Activated T-helper 1 cell treated with anti-CD3 and anti-CD28 coated beads, Interleukin-12 subunit alpha, Interleukin-12 subunit beta, Interleukin-2, Interleukin-4 antibody, amounts not matched to agents 30 ng/mL and 10 ng/mL and 1 ng/mL, durations not matched to agents 14 hours and 24 hours and 36 hours (primary cell): ENCODE data around the gene RBM26. TPM values are rescaled to one million over a fixed set of nuclear protein-coding genes. Genes with fewer than 3 reads are reported as not detected.

ENCODE experiments used
- DNase-seq: peaks from one replicate; pipeline ENCODE4 v3.0.0; 2021; ENCODE audit warnings: low spot score
- H3K27ac Mint-ChIP-seq: one replicate; pipeline ENCODE4 v1.8.0; 2021; ENCODE audit warnings: mild to moderate bottlenecking, mixed read lengths
- H3K27me3 Mint-ChIP-seq: one replicate; pipeline ENCODE4 v1.8.0; 2022; ENCODE audit warnings: mild to moderate bottlenecking, moderate library complexity, mixed read lengths; ENCODE audit not compliant: insufficient read depth
- H3K36me3 Mint-ChIP-seq: one replicate; pipeline ENCODE4 v1.8.0; 2021; ENCODE audit warnings: low read depth, mixed read lengths
- H3K4me1 Mint-ChIP-seq: one replicate; pipeline ENCODE4 v1.8.0; 2021; ENCODE audit warnings: low read depth, mixed read lengths
- H3K4me3 Mint-ChIP-seq: one replicate; pipeline ENCODE4 v1.8.0; 2021; ENCODE audit warnings: mild to moderate bottlenecking, moderate library complexity, mixed read lengths
- H3K9me3 Mint-ChIP-seq: one replicate; pipeline ENCODE4 v1.8.0; 2021; ENCODE audit warnings: mixed read lengths
- intact Hi-C: fragments of 100-400 bp; cut with micrococcal nuclease; formaldehyde crosslinking; loops from one replicate; pipeline ENCODE4 v1.15.1; 2024
- total RNA-seq: library from RNA; stranded (reverse); gene quantifications from 2 replicates; pipeline ENCODE4 v1.2.3, GENCODE V29; 2022

The RBM26 gene
- total RNA-seq, 1 donor from 2014 or later: 99.3 TPM

- H3K27me3 Mint-ChIP-seq: no peaks in the 10 kb centered on the region
- H3K36me3 Mint-ChIP-seq: peaks cover 10% of the 10 kb centered on the region
- no peak overlapping the region for H3K27ac Mint-ChIP-seq
- no peak overlapping the region for H3K4me3 Mint-ChIP-seq
- peaks cover 5% of the 10 kb centered on the region for H3K4me1 Mint-ChIP-seq
- intact Hi-C loops: no loop called here
- H3K9me3 Mint-ChIP-seq: no peaks in the 10 kb centered on the region
- no peak for DNase-seq
Observed at GRCh38 chr13:79413521-79413920, 7.5 kb upstream of the RBM26 start.

GRCh38 chr13:79409828-79410227 is 3.8 kb upstream of the RBM26 start:
- Mint-ChIP-seq H3K36me3 (peaks cover 7% of the 10 kb centered on the region), H3K27ac (no peak overlapping the region), H3K4me1 (peaks cover 24% of the 10 kb centered on the region), H3K9me3 (no peaks in the 10 kb centered on the region), H3K27me3 (no peaks in the 10 kb centered on the region), H3K4me3 (no peak overlapping the region)
- no peak for DNase-seq
- intact Hi-C loops: loop anchor here (5.0 to 10.0 kb wide), 2 partner anchors 753 to 925 kb away; partner anchors contain the start of gene OBI1

- no peaks in the 10 kb centered on the region for H3K27me3 Mint-ChIP-seq
- peaks cover 10% of the 10 kb centered on the region for H3K36me3 Mint-ChIP-seq
- intact Hi-C loops: loop anchor here (5.0 to 10.0 kb wide), 2 partner anchors 750 to 927 kb away; partner anchors contain the start of gene OBI1
- H3K9me3 Mint-ChIP-seq: no peaks in the 10 kb centered on the region
- no peak for DNase-seq
- H3K4me1 Mint-ChIP-seq: peaks cover 24% of the 10 kb centered on the region
- peak overlapping the region; percentile 92 for H3K4me3 Mint-ChIP-seq
- peak overlapping the region; percentile 97 for H3K27ac Mint-ChIP-seq
Observed at GRCh38 chr13:79407349-79407979, 1.4 kb upstream of the RBM26 start.

GRCh38 chr13:79406597-79406908 is 498 bp upstream of the RBM26 start:
- H3K9me3 Mint-ChIP-seq: no peaks in the 10 kb centered on the region
- H3K27ac Mint-ChIP-seq: peak overlapping the region; percentile 97
- H3K4me3 Mint-ChIP-seq: peak overlapping the region; percentile 92
- H3K4me1 Mint-ChIP-seq: peaks cover 24% of the 10 kb centered on the region
- no peaks in the 10 kb centered on the region for H3K27me3 Mint-ChIP-seq
- peaks cover 12% of the 10 kb centered on the region for H3K36me3 Mint-ChIP-seq
- no peak for DNase-seq
- intact Hi-C loops: loop anchor here (1.0 to 10.0 kb wide), 8 partner anchors 18 to 928 kb away; partner anchors contain the start of genes NDFIP2 and OBI1

- no peak for DNase-seq
- Mint-ChIP-seq H3K9me3 (no peaks in the 10 kb centered on the region), H3K4me1 (peaks cover 24% of the 10 kb centered on the region), H3K27me3 (no peaks in the 10 kb centered on the region), H3K27ac (no peak overlapping the region), H3K36me3 (peaks cover 21% of the 10 kb centered on the region), H3K4me3 (no peak overlapping the region)
- intact Hi-C loops: loop anchor here (1.0 to 10.0 kb wide), 3 partner anchors 12 to 929 kb away; partner anchors contain the start of gene OBI1
Observed at GRCh38 chr13:79405501-79405830, 589 bp downstream of the RBM26 start.

GRCh38 chr13:79404985-79405384 is 1.1 kb downstream of the RBM26 start:
- no peak overlapping the region for H3K4me3 Mint-ChIP-seq
- no peaks in the 10 kb centered on the region for H3K27me3 Mint-ChIP-seq
- no peak overlapping the region for H3K27ac Mint-ChIP-seq
- DNase-seq: no peak
- no peaks in the 10 kb centered on the region for H3K9me3 Mint-ChIP-seq
- intact Hi-C loops: loop anchor here (1.0 to 10.0 kb wide), 3 partner anchors 12 to 930 kb away; partner anchors contain the start of gene OBI1
- peaks cover 22% of the 10 kb centered on the region for H3K36me3 Mint-ChIP-seq
- H3K4me1 Mint-ChIP-seq: peaks cover 24% of the 10 kb centered on the region

- Mint-ChIP-seq H3K4me3 (no peak overlapping the region), H3K4me1 (peaks cover 23% of the 10 kb centered on the region), H3K36me3 (peaks cover 22% of the 10 kb centered on the region), H3K27me3 (no peaks in the 10 kb centered on the region), H3K27ac (no peak overlapping the region), H3K9me3 (no peaks in the 10 kb centered on the region)
- DNase-seq: no peak
- intact Hi-C loops: loop anchor here (10.0 kb wide), 1 partner anchor 930 kb away; no protein-coding TSS in a partner anchor
Observed at GRCh38 chr13:79404361-79404760, 1.7 kb downstream of the RBM26 start.

GRCh38 chr13:79403113-79403512 is 2.9 kb downstream of the RBM26 start:
- no peak for DNase-seq
- no peak overlapping the region for H3K4me3 Mint-ChIP-seq
- intact Hi-C loops: loop anchor here (10.0 kb wide), 1 partner anchor 932 kb away; no protein-coding TSS in a partner anchor
- no peaks in the 10 kb centered on the region for H3K27me3 Mint-ChIP-seq
- H3K27ac Mint-ChIP-seq: no peak overlapping the region
- peaks cover 29% of the 10 kb centered on the region for H3K4me1 Mint-ChIP-seq
- no peaks in the 10 kb centered on the region for H3K9me3 Mint-ChIP-seq
- H3K36me3 Mint-ChIP-seq: peaks cover 33% of the 10 kb centered on the region

- peak overlapping the region; percentile 5 for H3K27ac Mint-ChIP-seq
- H3K9me3 Mint-ChIP-seq: no peaks in the 10 kb centered on the region
- peaks cover 27% of the 10 kb centered on the region for H3K4me1 Mint-ChIP-seq
- H3K4me3 Mint-ChIP-seq: no peak overlapping the region
- peaks cover 35% of the 10 kb centered on the region for H3K36me3 Mint-ChIP-seq
- no peak for DNase-seq
- intact Hi-C loops: loop anchor here (10.0 kb wide), 1 partner anchor 932 kb away; no protein-coding TSS in a partner anchor
- no peaks in the 10 kb centered on the region for H3K27me3 Mint-ChIP-seq
Observed at GRCh38 chr13:79402679-79403078, 3.4 kb downstream of the RBM26 start.

GRCh38 chr13:79402074-79402635 is 3.9 kb downstream of the RBM26 start:
- H3K9me3 Mint-ChIP-seq: no peaks in the 10 kb centered on the region
- H3K4me1 Mint-ChIP-seq: peaks cover 22% of the 10 kb centered on the region
- DNase-seq: no peak
- H3K27ac Mint-ChIP-seq: peak overlapping the region; percentile 5
- H3K4me3 Mint-ChIP-seq: no peak overlapping the region
- intact Hi-C loops: loop anchor here (10.0 kb wide), 1 partner anchor 933 kb away; no protein-coding TSS in a partner anchor
- H3K36me3 Mint-ChIP-seq: peaks cover 35% of the 10 kb centered on the region
- H3K27me3 Mint-ChIP-seq: no peaks in the 10 kb centered on the region

- Mint-ChIP-seq H3K36me3 (peaks cover 36% of the 10 kb centered on the region), H3K4me3 (peak overlapping the region; percentile 37), H3K4me1 (peaks cover 17% of the 10 kb centered on the region)
Observed at GRCh38 chr13:79401259-79402070, 4.6 kb downstream of the RBM26 start.

GRCh38 chr13:79398915-79399314 is 7.1 kb downstream of the RBM26 start:
- Mint-ChIP-seq H3K27ac (no peak overlapping the region), H3K36me3 (peaks cover 58% of the 10 kb centered on the region), H3K4me3 (no peak overlapping the region), H3K4me1 (peaks cover 36% of the 10 kb centered on the region), H3K9me3 (peaks cover 7% of the 10 kb centered on the region), H3K27me3 (no peaks in the 10 kb centered on the region)
- DNase-seq: no peak
- intact Hi-C loops: no loop called here

More at GRCh38 chr13:79401259-79402070, 4.6 kb downstream of the RBM26 start:
- no peaks in the 10 kb centered on the region for H3K9me3 Mint-ChIP-seq
- intact Hi-C loops: loop anchor here (10.0 kb wide), 1 partner anchor 933 kb away; no protein-coding TSS in a partner anchor
- H3K27me3 Mint-ChIP-seq: no peaks in the 10 kb centered on the region
- no peak overlapping the region for H3K27ac Mint-ChIP-seq
- no peak for DNase-seq

- Mint-ChIP-seq H3K9me3 (peaks cover 7% of the 10 kb centered on the region), H3K4me1 (peaks cover 43% of the 10 kb centered on the region), H3K27me3 (no peaks in the 10 kb centered on the region), H3K27ac (no peak overlapping the region), H3K36me3 (peaks cover 59% of the 10 kb centered on the region), H3K4me3 (no peak overlapping the region)
- no peak for DNase-seq
- intact Hi-C loops: no loop called here
Observed at GRCh38 chr13:79398127-79398526, 7.9 kb downstream of the RBM26 start.
